ENCODE measurements around the gene MAP2K3.

DNA sequence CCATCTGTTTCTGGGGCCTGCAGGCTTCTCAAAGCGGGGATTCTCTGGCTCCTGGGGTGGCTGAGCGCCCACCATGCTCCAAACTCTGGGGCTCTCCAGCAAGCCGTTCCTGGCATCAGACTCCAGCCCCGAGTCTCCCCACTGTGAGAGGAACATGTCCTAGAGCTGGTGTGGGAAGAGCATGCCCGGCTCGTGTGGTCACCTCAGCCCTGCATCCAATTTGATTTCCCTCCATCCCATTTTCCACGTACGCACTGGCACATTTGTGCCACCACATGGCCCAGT lies 68.4 kb downstream of the MAP2K3 start:
- TF ChIP-seq, protein P1, sequence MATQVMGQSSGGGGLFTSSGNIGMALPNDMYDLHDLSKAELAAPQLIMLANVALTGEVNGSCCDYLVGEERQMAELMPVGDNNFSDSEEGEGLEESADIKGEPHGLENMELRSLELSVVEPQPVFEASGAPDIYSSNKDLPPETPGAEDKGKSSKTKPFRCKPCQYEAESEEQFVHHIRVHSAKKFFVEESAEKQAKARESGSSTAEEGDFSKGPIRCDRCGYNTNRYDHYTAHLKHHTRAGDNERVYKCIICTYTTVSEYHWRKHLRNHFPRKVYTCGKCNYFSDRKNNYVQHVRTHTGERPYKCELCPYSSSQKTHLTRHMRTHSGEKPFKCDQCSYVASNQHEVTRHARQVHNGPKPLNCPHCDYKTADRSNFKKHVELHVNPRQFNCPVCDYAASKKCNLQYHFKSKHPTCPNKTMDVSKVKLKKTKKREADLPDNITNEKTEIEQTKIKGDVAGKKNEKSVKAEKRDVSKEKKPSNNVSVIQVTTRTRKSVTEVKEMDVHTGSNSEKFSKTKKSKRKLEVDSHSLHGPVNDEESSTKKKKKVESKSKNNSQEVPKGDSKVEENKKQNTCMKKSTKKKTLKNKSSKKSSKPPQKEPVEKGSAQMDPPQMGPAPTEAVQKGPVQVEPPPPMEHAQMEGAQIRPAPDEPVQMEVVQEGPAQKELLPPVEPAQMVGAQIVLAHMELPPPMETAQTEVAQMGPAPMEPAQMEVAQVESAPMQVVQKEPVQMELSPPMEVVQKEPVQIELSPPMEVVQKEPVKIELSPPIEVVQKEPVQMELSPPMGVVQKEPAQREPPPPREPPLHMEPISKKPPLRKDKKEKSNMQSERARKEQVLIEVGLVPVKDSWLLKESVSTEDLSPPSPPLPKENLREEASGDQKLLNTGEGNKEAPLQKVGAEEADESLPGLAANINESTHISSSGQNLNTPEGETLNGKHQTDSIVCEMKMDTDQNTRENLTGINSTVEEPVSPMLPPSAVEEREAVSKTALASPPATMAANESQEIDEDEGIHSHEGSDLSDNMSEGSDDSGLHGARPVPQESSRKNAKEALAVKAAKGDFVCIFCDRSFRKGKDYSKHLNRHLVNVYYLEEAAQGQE (IDR thresholded peaks at IDR 0.05), result no peak
- TF ChIP-seq CTCF (IDR thresholded peaks at IDR 0.05) (no peak), EHF (CRISPR knock-in tag; IDR thresholded peaks at IDR 0.05) (no peak), ZSCAN20 (CRISPR knock-in tag; IDR thresholded peaks at IDR 0.05) (no peak), SMC3 (IDR thresholded peaks at IDR 0.05) (no peak), RFX5 (IDR thresholded peaks at IDR 0.05) (no peak), MAFK (IDR thresholded peaks at IDR 0.05; ENCODE audit: partially characterized antibody) (no peak), HES2 (IDR thresholded peaks at IDR 0.05) (no peak), POLR2A (IDR thresholded peaks at IDR 0.05; ENCODE audit: low read length) (no peak), TFCP2L1 (CRISPR knock-in tag; IDR thresholded peaks at IDR 0.05) (no peak), E2F6 (IDR thresholded peaks at IDR 0.05; ENCODE audit: borderline replicate concordance, low read depth) (no peak)
- TF ChIP-seq, protein P2, sequence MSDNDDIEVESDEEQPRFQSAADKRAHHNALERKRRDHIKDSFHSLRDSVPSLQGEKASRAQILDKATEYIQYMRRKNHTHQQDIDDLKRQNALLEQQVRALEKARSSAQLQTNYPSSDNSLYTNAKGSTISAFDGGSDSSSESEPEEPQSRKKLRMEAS (IDR thresholded peaks at IDR 0.05), result no peak
- TF ChIP-seq, protein P3, sequence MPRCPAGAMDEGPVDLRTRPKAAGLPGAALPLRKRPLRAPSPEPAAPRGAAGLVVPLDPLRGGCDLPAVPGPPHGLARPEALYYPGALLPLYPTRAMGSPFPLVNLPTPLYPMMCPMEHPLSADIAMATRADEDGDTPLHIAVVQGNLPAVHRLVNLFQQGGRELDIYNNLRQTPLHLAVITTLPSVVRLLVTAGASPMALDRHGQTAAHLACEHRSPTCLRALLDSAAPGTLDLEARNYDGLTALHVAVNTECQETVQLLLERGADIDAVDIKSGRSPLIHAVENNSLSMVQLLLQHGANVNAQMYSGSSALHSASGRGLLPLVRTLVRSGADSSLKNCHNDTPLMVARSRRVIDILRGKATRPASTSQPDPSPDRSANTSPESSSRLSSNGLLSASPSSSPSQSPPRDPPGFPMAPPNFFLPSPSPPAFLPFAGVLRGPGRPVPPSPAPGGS (IDR thresholded peaks at IDR 0.05), result no peak
